HL-60 (cell line): ENCODE results near the gene EFHC1.

Experiments used
- DNase-seq, 2 experiments: peaks; one replicate each; pipeline ENCODE4 v3.0.0-alpha.2; 2010 to 2020; ENCODE audit warnings: low read depth in 1 of 2, low spot score in 1 of 2
- H3K27ac ChIP-seq: fragments of 250-450 bp; sonication (Bioruptor Pico); replicated peaks from 2 replicates; pipeline ENCODE4 v1.5.1; 2020; ENCODE audit warnings: mild to moderate bottlenecking, moderate library complexity
- H3K27me3 ChIP-seq: fragments of 250-450 bp; sonication (Bioruptor Pico); 2 replicates; pipeline ENCODE4 v1.5.1; 2021; ENCODE audit warnings: mild to moderate bottlenecking, moderate library complexity; ENCODE audit not compliant: insufficient read depth, poor library complexity, severe bottlenecking
- H3K4me3 ChIP-seq: replicated peaks from 2 replicates; pipeline ENCODE4 v1.5.1; 2011; ENCODE audit warnings: mild to moderate bottlenecking, control low read depth, low read length; ENCODE audit not compliant: insufficient read depth
- CTCF ChIP-seq: IDR thresholded peaks from one replicate; pipeline ENCODE4 v1.5.1; 2011; ENCODE audit warnings: low read length, control low read depth, inconsistent platforms; ENCODE audit not compliant: insufficient read depth
- GABPA ChIP-seq: IDR thresholded peaks from 2 replicates; pipeline ENCODE4 v1.6.1; 2012; ENCODE audit warnings: low read depth
- POLR2AphosphoS5 ChIP-seq: IDR thresholded peaks from 2 replicates; pipeline ENCODE4 v1.6.1; 2012; ENCODE audit warnings: low read depth
- REST ChIP-seq: IDR thresholded peaks from 2 replicates; pipeline ENCODE4 v1.6.1; 2012; ENCODE audit warnings: low read depth; ENCODE audit not compliant: insufficient replicate concordance
- SPI1 ChIP-seq: IDR thresholded peaks from 2 replicates; pipeline ENCODE4 v1.6.1; 2012; ENCODE audit warnings: low read depth, mild to moderate bottlenecking, borderline replicate concordance

Gene EFHC1

GRCh38 chr6:52554684-52555280, 134.6 kb downstream of the EFHC1 start:
- Histone ChIP-seq H3K27me3 (no peaks in the 10 kb centered on the region), H3K27ac (no peak overlapping the region), H3K4me3 (no peak overlapping the region)
- no peak for TF ChIP-seq GABPA
- TF ChIP-seq SPI1, result no peak
- no peak for TF ChIP-seq POLR2AphosphoS5
- TF ChIP-seq REST, result no peak
- no peak for TF ChIP-seq CTCF
- no peak for DNase-seq

- TF ChIP-seq CTCF (no peak), POLR2AphosphoS5 (no peak), GABPA (no peak), REST (no peak), SPI1 (no peak)
- Histone ChIP-seq H3K27me3 (no peaks in the 10 kb centered on the region), H3K4me3 (no peak overlapping the region), H3K27ac (no peak overlapping the region)
- no peak for DNase-seq
Measured at GRCh38 chr6:52555518-52556233, 135.5 kb downstream of the EFHC1 start.

GRCh38 chr6:52557389-52558265, 137.5 kb downstream of the EFHC1 start:
- DNase-seq, result no peak
- H3K4me3 ChIP-seq, result no peak overlapping the region
- H3K27me3 ChIP-seq, result no peaks in the 10 kb centered on the region
- TF ChIP-seq SPI1, result no peak
- TF ChIP-seq GABPA, result no peak
- no peak for TF ChIP-seq POLR2AphosphoS5
- no peak for TF ChIP-seq REST
- no peak for TF ChIP-seq CTCF
- no peak overlapping the region for H3K27ac ChIP-seq
